NCI-H146 treated with DMSO at 0.1 percent for 48 hours (cell line): Measurements from ENCODE around the gene ISG20L2.

Experiments
- DNase-seq: peaks from one replicate; lab custom pipeline; 2025; ENCODE audit not compliant: unreplicated experiment; lab: John Stamatoyannopoulos, UW

The ISG20L2 gene

GRCh38 chr1:156755527-156755950, 27.0 kb upstream of the ISG20L2 start:
- DNase-seq: no peak

- no peak for DNase-seq
Observed at GRCh38 chr1:156754219-156754618, 25.7 kb upstream of the ISG20L2 start.

- DNase-seq: no peak
Observed at GRCh38 chr1:156752843-156753482, 24.4 kb upstream of the ISG20L2 start.

GRCh38 chr1:156751757-156752481, 23.4 kb upstream of the ISG20L2 start:
- DNase-seq: peak; percentile 84

- no peak for DNase-seq
Observed at GRCh38 chr1:156751451-156751756, 22.8 kb upstream of the ISG20L2 start, which contains the start of gene HDGF. Gene HDGF, minus strand, starts transcription at chr1:156751675. Its CDS starts 246 bp downstream, at chr1:156751429.

GRCh38 chr1:156750711-156751450, 22.3 kb upstream of the ISG20L2 start:
- no peak for DNase-seq

GRCh38 chr1:156750191-156750672, 21.7 kb upstream of the ISG20L2 start:
- DNase-seq: peak; percentile 59

- no peak for DNase-seq
Observed at GRCh38 chr1:156749419-156750118, 21.0 kb upstream of the ISG20L2 start.

- no peak for DNase-seq
Observed at GRCh38 chr1:156748670-156749418, 20.3 kb upstream of the ISG20L2 start.

GRCh38 chr1:156747742-156748669, 19.4 kb upstream of the ISG20L2 start:
- peak; percentile 28 for DNase-seq

GRCh38 chr1:156746728-156747631, 18.4 kb upstream of the ISG20L2 start:
- DNase-seq: peak; percentile 78

- DNase-seq: no peak
Observed at GRCh38 chr1:156746406-156746727, 17.8 kb upstream of the ISG20L2 start.

- no peak for DNase-seq
Observed at GRCh38 chr1:156745881-156746280, 17.3 kb upstream of the ISG20L2 start.

GRCh38 chr1:156744786-156745419, 16.3 kb upstream of the ISG20L2 start:
- DNase-seq: no peak

- no peak for DNase-seq
Observed at GRCh38 chr1:156744344-156744743, 15.8 kb upstream of the ISG20L2 start.

GRCh38 chr1:156743367-156744302, 15.1 kb upstream of the ISG20L2 start:
- no peak for DNase-seq

GRCh38 chr1:156742801-156743200, 14.2 kb upstream of the ISG20L2 start:
- DNase-seq: no peak
